Cardiac muscle cell (in vitro differentiated cells and primary cell): Measurements from ENCODE around the gene NPFFR1. TPM values are rescaled to one million over a fixed set of nuclear protein-coding genes. Genes with fewer than 3 reads are reported as not detected.
A peak's percentile ranks its signal among the peaks of the same experiment; 100 is the strongest.

ENCODE experiments used
- DNase-seq, 2 donors: peaks; one replicate each; pipeline versions ENCODE4 v3.0.0 to v3.0.0-alpha.2; 2010 to 2017; ENCODE audit warnings: low read depth in 1 of 2, low spot score in 1 of 2
- H3K27ac ChIP-seq: fragments of 200-600 bp; sonication (generic); 2 replicates; pipeline ENCODE4 v1.5.1; 2016
- H3K27me3 ChIP-seq: fragments of 200-600 bp; sonication (generic); 2 replicates; pipeline ENCODE4 v1.6.0; 2016; ENCODE audit warnings: control low read depth
- H3K36me3 ChIP-seq: fragments of 200-600 bp; sonication (generic); 2 replicates; pipeline ENCODE4 v1.5.1; 2016; ENCODE audit warnings: control low read depth
- H3K4me1 ChIP-seq: fragments of 200-600 bp; sonication (generic); 2 replicates; pipeline ENCODE4 v1.8.1; 2017; ENCODE audit warnings: low read depth, mild to moderate bottlenecking, mixed run types
- H3K4me3 ChIP-seq: fragments of 200-600 bp; sonication (generic); 2 replicates; pipeline ENCODE4 v1.5.1; 2016; ENCODE audit warnings: mild to moderate bottlenecking
- H3K9me3 ChIP-seq: fragments of 200-600 bp; sonication (generic); 2 replicates; pipeline ENCODE4 v1.5.1; 2017; ENCODE audit warnings: low read depth, mild to moderate bottlenecking, control low read depth
- CTCF ChIP-seq: IDR thresholded peaks from 2 replicates; pipeline ENCODE4 v1.5.1; 2012; ENCODE audit warnings: low read depth, mild to moderate bottlenecking, low read length
- polyA plus RNA-seq: library from polyadenylated mRNA; unstranded; fragments of >200 nt; fragmentation: Nextera tagmentation; extraction: Ambion mirVana; gene quantifications from 2 replicates; pipeline ENCODE4 v1.2.1, GENCODE V29; 2016
- total RNA-seq: library from RNA; depleted of rRNA; stranded (reverse); fragments of >200 nt; gene quantifications from 2 replicates; pipeline ENCODE4 v1.2.3, GENCODE V29; 2016

NPFFR1 gene
- total RNA-seq (not detected in 2 replicates), polyA plus RNA-seq (0.06 TPM in 1 of 2 replicates, not detected in the other)

- H3K4me1 ChIP-seq: no peaks in the 10 kb centered on the region
- no peak within 1 kb of the TSS for H3K27ac ChIP-seq
- TF ChIP-seq CTCF: no peak
- DNase-seq: peak in 1 of 2 donors; percentile 32
- peak within 1 kb of the TSS; percentile 11 for H3K4me3 ChIP-seq
- no peaks in the 10 kb centered on the region for H3K9me3 ChIP-seq
- H3K36me3 ChIP-seq: no peaks in the 10 kb centered on the region
- H3K27me3 ChIP-seq: peaks cover 86% of the 10 kb centered on the region
These were observed at the start of gene NPFFR1 for GRCh38 chr10:70283445-70284399. TSS of gene NPFFR1 (minus strand) at chr10:70284004. CDS start at chr10:70283676, 328 bp downstream.

- no peak overlapping the region for H3K4me3 ChIP-seq
- H3K36me3 ChIP-seq: no peaks in the 10 kb centered on the region
- H3K9me3 ChIP-seq: no peaks in the 10 kb centered on the region
- H3K27ac ChIP-seq: no peak overlapping the region
- H3K27me3 ChIP-seq: no peaks in the 10 kb centered on the region
- no peaks in the 10 kb centered on the region for H3K4me1 ChIP-seq
- DNase-seq: no peak
- TF ChIP-seq CTCF: no peak
These were observed 49.5 kb upstream of the NPFFR1 start for GRCh38 chr10:70333268-70333667.

- Histone ChIP-seq H3K9me3 (no peaks in the 10 kb centered on the region), H3K36me3 (no peaks in the 10 kb centered on the region), H3K4me1 (no peaks in the 10 kb centered on the region), H3K27me3 (no peaks in the 10 kb centered on the region), H3K4me3 (no peak overlapping the region), H3K27ac (no peak overlapping the region)
- DNase-seq: peak; percentile 25 to 96
- peak; percentile 46 for TF ChIP-seq CTCF
These were observed 47.9 kb upstream of the NPFFR1 start for GRCh38 chr10:70331486-70332268.

DNA sequence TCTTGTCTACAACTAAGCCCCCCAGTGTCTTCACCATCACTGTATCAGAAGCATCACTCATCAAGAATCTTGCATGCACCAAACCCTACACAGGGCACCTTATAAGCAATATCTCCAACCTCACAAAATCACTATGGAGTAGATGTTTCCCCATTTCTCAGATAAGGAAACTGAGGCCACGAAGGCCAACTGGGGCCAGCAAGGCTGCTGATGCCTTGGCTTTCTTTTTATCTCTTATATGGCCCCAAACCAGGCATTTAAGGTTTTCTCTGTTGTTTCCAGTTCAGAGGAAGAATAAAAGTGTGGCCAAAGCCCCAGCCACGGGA lies 47.3 kb upstream of the NPFFR1 start:
- H3K9me3 ChIP-seq: no peaks in the 10 kb centered on the region
- no peak for DNase-seq
- H3K36me3 ChIP-seq: no peaks in the 10 kb centered on the region
- H3K4me1 ChIP-seq: no peaks in the 10 kb centered on the region
- no peak overlapping the region for H3K27ac ChIP-seq
- no peak overlapping the region for H3K4me3 ChIP-seq
- H3K27me3 ChIP-seq: no peaks in the 10 kb centered on the region
- TF ChIP-seq CTCF: no peak

GRCh38 chr10:70330671-70331070 lies 46.9 kb upstream of the NPFFR1 start:
- TF ChIP-seq CTCF: no peak
- no peak overlapping the region for H3K27ac ChIP-seq
- no peaks in the 10 kb centered on the region for H3K9me3 ChIP-seq
- H3K4me1 ChIP-seq: no peaks in the 10 kb centered on the region
- no peaks in the 10 kb centered on the region for H3K27me3 ChIP-seq
- no peaks in the 10 kb centered on the region for H3K36me3 ChIP-seq
- DNase-seq: no peak
- no peak overlapping the region for H3K4me3 ChIP-seq
